GM21381 (cell line): ENCODE data around the gene PRKCB.

Experiments used
- ATAC-seq: cut with Tn5 transposase; IDR thresholded peaks from one replicate; pipeline ENCODE4 v1.9.1; 2021; ENCODE audit warnings: mild to moderate bottlenecking, moderate library complexity; ENCODE audit not compliant: unreplicated experiment

The PRKCB gene

GRCh38 chr16:24036038-24036543, 200.3 kb downstream of the PRKCB start:
- no peak for ATAC-seq

DNA sequence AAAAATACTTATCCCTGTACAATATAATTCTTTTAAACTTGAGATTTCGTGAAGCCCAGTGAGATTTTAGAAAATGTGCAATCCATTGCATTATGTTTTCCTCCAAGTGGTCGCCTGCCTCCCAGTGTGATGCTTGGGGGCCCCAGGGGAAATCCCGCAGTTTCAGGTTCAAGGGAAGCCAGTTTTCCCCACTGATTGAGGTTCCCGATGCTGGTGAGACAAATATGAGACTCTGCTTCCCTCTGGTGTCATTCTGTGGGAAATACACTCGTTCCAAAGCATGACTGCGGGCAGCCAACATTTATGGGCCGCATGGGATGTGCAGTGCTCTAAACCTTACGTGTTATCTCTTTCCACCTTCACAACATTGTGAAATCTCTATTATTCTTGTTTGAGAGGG, 200.8 kb downstream of the PRKCB start:
- no peak for ATAC-seq

DNA sequence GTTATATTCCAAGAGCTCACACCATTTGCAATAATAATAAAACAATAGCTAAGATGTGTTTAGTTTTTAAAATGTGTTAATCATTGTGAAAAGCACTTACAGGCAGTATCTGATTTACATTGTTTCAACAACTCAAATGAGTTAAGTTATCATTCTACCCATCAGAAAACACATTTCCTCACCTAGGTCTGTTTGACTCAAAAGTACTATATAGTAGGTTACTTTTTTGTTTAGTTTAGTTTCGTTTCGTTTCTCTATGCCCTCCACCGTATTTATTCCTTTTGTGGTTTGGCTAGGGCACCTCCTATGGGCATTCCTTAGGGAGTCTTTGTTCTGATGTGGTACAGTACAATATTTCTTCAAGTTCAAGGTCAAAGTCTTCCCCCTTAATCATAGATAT, 201.6 kb downstream of the PRKCB start:
- no peak for ATAC-seq

- peak; percentile 71 for ATAC-seq
These were observed 206.2 kb downstream of the PRKCB start for GRCh38 chr16:24041834-24042631.

DNA sequence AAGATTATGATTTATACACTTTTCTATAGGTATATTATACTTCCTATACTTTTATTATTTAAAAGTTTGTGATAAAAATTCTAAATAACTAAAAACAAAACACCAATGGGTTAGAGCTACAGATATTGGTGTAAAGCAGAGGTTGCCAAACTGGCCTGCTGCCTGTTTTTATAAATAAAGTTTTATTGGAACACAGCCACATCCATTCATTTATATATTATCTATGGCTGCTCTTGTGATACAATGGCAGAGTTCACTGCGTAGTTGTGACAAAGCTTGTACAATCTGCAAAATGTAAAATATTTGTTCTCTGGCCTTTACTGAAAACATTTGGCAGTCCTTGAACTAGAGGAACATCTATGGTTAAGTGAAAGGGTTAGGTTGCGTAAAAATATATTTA, 208.7 kb downstream of the PRKCB start:
- ATAC-seq = no peak

- ATAC-seq = no peak
These were observed 209.9 kb downstream of the PRKCB start for GRCh38 chr16:24045641-24046040.

DNA sequence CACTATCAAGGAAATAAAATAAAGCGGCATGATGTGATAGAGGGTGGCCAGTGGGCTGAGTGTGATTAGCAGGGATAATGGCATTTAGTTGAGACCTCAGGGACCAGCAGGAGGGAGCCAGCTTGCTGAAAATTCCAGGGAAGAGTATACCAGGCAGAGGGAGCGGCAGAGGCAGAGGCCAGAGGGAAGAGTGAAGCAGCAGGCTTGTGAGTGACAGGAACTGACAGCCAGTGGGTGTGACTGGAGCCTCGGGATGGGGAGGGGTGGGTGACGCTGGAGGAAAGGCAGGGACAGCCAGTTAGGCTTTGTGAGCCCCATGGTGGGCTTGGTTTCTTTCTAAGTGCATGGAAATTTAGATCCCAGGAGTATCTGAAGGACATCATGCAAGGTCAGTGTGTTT, 210.7 kb downstream of the PRKCB start:
- ATAC-seq = no peak

DNA sequence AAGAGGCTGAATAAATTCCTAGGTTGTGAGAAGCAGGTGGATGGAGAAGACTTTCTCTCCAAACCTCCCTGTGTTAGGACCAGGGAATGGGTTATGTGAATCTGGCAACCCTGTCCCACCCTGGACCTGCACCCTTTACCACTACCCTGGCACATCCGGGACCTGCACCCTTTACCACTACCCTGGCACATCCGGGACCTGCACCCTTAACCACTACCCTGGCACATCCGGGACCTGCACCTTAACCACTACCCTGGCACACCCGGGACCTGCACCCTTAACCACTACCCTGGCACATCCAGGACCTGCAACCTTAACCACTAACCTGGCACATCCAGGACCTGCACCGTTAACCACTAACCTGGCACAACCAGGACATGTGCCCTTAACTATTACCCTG, 213.3 kb downstream of the PRKCB start:
- no peak for ATAC-seq

GRCh38 chr16:24051125-24051524, 215.3 kb downstream of the PRKCB start:
- no peak for ATAC-seq

DNA sequence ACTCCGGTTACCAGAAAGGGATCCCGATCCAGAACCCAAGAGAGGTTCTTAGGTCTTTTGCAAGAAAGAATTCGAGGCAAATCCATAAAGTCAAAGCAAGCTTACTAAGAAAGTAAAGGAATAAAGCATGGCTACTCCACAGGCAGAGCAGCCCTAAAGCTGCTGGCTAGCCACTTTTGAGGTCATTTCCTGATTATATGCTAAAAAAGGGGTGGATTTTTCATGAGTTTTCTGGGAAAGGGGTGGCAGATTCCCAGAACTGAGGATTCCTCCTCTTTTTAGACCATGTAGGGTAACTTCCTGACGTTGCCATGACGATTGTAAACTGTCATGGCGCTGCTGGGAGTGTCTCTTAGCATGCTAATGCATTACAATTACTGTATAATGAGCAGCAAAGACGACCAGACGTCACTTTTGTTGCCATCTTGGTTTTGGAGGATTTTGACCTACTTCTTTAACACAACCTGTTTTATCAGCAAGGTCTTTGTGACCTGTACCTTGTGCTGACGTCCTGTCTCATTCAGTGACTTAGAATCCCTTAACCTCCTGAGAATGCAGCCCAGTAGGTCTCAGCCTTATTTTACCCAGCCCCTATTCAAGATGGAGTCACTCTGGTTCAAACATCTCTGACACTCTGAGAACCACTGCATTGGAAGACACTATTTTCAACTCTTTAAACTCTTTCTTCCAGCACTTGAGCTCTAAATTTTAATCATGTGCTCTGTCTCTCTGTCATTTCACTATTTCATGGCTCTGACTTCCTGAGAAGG, 216.7 kb downstream of the PRKCB start:
- no peak for ATAC-seq

DNA sequence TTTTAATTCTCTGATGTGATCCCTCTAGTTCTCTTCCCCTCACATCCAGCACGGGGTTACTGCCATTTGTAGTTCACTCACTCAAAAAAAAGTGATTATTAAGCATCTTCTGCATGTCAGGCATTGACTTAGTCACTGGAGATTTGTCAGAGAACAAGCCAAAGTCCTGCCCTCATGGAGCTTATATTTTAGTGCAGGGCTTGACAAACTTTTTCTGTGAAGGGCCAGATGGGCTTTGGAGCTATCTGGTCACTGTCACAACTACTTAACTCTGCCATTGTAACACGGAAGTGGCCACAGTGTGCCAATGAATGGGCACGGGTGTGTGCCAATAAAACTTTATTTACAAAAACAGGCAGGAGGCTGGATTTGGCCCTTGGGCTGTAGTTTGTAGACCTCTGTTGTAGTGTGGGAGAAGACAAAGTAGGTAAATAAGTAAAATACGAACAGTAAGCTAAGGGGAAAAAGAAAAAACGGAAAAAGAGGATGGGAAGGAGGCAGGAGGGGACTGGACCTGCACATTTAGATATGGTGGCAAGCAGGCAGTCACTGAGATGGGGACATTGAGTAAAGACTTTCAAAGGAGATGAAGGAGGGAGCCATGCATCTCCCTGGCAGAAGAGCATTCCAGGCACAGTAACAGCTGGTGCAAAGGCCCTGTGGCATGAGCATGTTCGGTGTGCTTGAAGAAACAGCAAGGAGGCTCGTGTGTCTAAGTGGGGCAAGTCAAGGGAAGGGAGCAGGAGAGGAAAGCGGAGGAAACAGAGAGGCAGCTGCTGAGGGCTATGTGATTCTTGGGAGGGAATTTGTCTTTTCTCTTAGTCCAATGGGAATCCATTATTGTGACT, 217.5 kb downstream of the PRKCB start:
- ATAC-seq = no peak

GRCh38 chr16:24054741-24055491, 219.1 kb downstream of the PRKCB start:
- no peak for ATAC-seq

- ATAC-seq = no peak
These were observed 226.6 kb downstream of the PRKCB start for GRCh38 chr16:24062270-24062817.

- ATAC-seq = no peak
These were observed 233.3 kb downstream of the PRKCB start for GRCh38 chr16:24069036-24069590.

DNA sequence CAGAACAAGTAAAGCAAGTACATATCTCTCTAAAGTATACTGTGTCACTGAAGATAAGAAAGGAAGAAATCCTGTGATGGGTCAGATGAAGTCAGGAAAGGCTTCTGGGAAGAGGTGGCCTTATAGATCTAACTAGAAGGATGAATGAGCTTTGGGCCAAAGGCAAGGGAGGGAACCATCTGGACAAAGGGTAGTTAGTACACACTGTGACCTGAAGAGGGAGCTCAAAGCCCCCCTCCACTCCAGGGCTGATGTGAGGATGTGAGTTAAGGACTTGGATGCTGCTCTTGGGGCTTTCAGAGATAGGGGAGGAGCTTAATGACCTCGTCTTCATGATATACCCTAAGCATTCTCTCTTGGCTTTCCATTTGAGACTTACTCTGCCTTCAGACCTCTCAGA, 235.1 kb downstream of the PRKCB start:
- peak; percentile 52 for ATAC-seq

DNA sequence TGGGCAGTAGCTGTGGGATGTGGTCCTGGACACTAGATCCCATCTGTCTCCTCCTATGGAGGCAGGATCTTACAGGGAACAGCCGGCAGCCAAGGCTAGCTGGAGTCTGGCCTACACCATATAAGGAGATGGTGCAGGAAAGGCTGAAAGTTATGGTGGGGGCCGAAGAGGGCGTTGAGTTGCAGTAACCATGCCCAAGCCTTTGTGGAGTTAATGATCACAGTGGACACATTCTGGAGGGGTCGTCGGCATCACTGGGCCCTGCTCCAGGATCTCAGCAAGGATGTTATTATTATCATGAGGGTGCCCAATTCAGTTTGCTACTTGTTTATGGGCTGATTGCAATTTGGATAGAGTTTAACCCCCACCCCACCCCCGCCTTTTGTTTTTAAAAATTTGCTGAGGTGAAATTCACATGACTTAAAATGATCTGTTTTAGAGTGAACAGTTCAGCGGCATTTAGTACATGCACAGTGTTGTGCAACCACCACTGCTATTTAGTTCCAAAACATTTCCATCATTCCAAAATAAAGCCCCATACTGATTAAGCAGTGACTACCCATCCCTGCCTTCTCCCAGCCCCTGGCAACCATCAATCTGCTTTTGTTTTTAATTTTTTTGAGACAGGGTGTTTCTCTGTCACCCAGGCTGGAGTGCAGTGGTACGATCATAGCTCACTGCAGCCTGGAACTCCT, 236.0 kb downstream of the PRKCB start:
- no peak for ATAC-seq

DNA sequence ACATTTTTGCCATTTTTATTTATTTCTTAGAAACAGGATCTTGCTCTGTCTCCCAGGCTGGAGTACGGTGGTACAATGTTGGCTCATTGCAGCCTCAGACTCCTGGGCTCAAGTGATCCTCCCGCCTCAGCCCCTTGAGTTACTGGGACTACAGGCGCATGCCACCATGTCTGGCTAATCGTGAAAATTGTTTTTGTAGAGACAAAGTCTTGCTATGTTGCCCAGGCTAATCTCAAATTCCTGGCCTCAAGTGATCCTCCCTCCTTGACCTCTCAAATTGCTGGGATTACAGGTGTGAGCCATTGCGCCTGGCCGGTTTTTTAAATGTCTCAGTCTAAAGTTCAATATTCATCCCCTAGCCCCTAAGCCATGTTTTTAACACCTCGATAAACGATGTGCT, 237.5 kb downstream of the PRKCB start:
- no peak for ATAC-seq

DNA sequence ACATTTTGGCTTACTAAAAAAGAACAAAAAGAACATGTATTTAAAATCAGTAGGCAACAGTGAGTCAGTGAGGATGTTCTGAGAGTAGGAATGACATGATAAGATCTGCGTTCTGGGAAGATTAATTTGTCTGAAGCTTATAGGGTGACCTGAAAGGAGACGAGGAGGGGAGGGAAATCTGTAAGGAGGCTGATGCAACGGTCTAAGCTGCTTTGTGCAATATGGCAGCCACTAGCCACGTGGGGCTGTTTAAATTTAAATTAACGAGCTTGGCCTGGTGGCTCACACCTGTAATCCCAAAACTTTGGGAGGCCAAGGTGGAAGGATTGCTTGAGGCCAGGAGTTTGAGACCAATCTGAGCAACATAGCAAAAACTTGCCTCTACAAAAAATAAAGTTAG, 238.8 kb downstream of the PRKCB start:
- no peak for ATAC-seq

- ATAC-seq = no peak
These were observed 239.5 kb downstream of the PRKCB start for GRCh38 chr16:24075302-24075701.
